ENCODE data around the gene OR10G7.
"Not testable (repeated sequence)": the region's sequence is repeated elsewhere in the genome, so short reads cannot be mapped to it uniquely, and the experiment has no call there.

Gene OR10G7

DNA sequence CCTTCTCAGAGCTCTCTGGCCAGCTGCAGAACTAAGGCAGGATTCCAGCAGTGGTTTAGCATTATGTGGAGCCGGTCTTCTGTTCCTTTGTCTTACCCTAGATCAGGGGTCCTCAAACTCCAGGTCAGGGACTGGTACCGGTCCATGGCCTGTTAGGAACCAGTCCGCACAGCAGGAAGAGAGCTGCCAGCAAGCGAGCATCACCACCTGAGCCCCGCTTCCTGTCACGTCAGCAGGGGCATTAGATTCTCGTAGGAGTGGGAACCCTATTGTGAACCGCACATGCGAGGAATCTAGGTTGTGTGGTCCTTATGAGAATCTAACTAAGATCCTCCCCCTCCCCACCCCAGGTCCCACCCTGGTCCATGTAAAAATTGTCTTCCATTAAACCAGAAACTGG, 1.6 kb downstream of the OR10G7 start:
- no peak for DNase-seq

DNA sequence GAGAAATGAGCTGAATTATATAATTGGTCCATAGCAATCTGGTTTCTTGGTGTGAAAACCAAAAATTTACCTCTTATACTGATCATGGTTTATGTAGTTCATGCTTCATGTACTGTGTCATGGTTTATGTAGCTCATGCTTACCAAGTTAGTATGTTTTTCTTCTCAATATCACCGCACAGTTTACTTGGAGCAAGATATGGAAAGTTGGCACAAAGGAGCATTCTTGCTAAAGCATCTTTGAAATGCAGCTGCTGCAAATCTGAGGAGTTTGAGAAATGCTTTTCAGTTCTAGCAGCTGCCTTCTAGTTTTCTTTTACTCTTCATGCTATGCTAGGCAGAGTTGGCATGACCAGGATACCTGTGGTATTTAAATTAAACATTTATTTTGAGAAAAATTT, 4.5 kb downstream of the OR10G7 start:
- DNase-seq, result no peak

DNA sequence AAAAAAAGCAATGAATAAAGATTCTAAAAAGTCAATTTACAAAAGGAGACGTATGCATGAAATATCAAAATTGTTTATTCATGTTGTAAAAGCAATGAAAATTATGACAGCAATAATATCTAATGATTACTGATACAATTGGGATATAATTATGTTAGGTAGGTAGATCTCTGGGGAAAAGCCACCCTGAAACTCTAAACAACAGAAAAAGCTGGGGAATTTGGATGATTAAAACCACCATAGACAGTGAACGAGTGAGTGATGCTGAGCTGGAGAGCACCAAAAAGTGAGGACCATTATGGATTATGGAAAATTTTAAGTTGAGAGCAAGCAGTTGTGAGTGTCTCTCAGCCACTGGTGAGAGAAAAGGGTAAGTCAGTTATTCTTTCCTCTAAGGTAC, 14.6 kb downstream of the OR10G7 start, which contains the start of gene OR10G8:
OR10G8 (plus strand) TSS at position 301 of the 400 bp plus-strand sequence. CDS start 2,825 bp downstream, outside the sequence.
- no peak for DNase-seq

DNA sequence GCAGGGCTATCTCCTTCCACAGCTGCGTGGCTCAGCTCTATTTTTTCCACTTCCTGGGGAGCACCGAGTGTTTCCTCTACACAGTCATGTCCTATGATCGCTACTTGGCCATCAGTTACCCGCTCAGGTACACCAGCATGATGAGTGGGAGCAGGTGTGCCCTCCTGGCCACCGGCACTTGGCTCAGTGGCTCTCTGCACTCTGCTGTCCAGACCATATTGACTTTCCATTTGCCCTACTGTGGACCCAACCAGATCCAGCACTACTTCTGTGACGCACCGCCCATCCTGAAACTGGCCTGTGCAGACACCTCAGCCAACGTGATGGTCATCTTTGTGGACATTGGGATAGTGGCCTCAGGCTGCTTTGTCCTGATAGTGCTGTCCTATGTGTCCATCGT, 25.3 kb downstream of the OR10G7 start:
- not testable (repeated sequence) for DNase-seq

DNA sequence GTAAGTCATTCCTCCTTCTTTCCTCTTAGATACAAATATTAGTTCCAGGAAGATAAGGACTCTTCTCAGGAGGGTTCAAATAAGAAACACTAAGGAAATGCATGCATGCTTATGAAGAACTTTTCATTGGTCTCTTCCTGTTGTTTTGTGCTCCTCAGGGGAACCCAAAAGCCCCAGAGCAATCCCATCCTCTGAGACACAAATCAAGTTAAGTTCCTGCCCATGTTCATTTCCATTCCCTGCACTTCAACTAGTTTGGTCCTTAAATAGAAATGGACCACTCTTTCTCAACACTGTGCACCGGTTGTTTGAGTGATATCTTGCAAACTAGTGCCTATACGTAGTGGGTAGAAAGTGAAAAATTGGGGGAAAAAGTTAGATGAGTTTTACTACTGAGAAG, 28.4 kb downstream of the OR10G7 start, which contains the start of gene OR10G4:
OR10G4 (plus strand) TSS at position 301 of the 400 bp plus-strand sequence. CDS start 2,578 bp downstream, outside the sequence.
- DNase-seq, result no peak

DNA sequence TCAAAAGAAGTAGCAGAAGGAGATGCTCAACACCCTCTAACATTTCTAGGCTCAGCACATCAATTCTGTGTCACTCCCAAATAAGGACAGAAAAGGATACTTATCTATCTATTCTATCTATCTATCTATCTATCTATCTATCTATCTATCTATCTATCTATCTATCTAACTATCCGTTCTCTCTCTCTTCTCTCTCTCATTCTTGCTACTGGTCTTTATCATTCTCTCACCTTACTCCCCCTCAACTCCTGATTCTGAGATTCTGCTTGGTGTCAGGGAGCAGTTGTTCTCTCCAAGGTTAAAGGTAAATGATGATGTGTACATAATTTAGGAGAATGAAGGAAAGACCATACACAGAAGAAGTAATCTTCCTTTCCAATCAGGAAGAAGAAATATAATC, 46.0 kb downstream of the OR10G7 start, which contains the start of gene OR10G6:
OR10G6 (minus strand) TSS at position 43 of the 400 bp plus-strand sequence; CDS start at position 43, 0 bp downstream.
- no peak for DNase-seq
